ENCODE measurements around the gene GPR32. TPM values are rescaled to one million over a fixed set of nuclear protein-coding genes. Genes with fewer than 3 reads are reported as not detected.
"Not testable (repeated sequence)": the region's sequence is repeated elsewhere in the genome, so short reads cannot be mapped to it uniquely, and the experiment has no call there.

GPR32 gene
- total and polyA plus RNA-seq, 10 donors: not detected

DNA sequence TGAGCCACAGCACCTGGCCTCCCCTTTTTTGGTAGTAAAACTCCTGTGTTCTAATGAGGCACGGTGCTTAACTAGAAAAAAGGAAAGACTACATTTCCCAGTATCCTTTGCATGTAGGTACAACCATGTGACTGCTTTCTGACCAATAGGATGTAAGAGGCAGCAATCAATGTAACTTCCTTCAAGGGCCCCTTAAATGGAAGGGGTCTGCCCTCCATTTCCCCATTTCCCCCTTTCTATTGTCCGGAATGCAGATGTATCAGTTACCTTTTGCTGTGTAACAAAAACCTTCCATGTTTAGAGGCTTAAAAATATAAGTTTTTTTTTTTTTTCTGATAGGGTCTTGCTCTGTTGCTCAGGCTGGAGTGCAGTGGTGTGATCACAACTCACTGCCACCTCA lies 2.2 kb downstream of the GPR32 start:
- H3K36me3 ChIP-seq: no peaks in the 10 kb centered on the region
- H3K27me3 ChIP-seq (replicated peaks in 1 of 7): peaks cover 0 to 78% (median 13%) of the 10 kb centered on the region in 7 donors
- H3K4me3 ChIP-seq: no peak overlapping the region
- peaks cover 0 to 21% (median 10%) of the 10 kb centered on the region in 8 donors for H3K9me3 ChIP-seq
- H3K4me1 ChIP-seq: no peaks in the 10 kb centered on the region
- no peak overlapping the region for H3K27ac ChIP-seq
- intact Hi-C loops (cut with DNase I; ENCODE audit: low total_unique reads): no loop called here
- WGBS, 5 donors: 37 to 67% (median 50%) methylated on average over 2 of the region's 2 CpGs
- DNase-seq: no peak
- TF ChIP-seq POLR2AphosphoS5 (IDR thresholded peaks at IDR 0.05): no peak
- TF ChIP-seq POLR2A (IDR thresholded peaks at IDR 0.05): no peak
- TF ChIP-seq, protein P1, sequence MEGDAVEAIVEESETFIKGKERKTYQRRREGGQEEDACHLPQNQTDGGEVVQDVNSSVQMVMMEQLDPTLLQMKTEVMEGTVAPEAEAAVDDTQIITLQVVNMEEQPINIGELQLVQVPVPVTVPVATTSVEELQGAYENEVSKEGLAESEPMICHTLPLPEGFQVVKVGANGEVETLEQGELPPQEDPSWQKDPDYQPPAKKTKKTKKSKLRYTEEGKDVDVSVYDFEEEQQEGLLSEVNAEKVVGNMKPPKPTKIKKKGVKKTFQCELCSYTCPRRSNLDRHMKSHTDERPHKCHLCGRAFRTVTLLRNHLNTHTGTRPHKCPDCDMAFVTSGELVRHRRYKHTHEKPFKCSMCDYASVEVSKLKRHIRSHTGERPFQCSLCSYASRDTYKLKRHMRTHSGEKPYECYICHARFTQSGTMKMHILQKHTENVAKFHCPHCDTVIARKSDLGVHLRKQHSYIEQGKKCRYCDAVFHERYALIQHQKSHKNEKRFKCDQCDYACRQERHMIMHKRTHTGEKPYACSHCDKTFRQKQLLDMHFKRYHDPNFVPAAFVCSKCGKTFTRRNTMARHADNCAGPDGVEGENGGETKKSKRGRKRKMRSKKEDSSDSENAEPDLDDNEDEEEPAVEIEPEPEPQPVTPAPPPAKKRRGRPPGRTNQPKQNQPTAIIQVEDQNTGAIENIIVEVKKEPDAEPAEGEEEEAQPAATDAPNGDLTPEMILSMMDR (IDR thresholded peaks at IDR 0.05 in 8 of 11, conservative IDR thresholded peaks at IDR 0.05 in 3 of 11): no peak

DNA sequence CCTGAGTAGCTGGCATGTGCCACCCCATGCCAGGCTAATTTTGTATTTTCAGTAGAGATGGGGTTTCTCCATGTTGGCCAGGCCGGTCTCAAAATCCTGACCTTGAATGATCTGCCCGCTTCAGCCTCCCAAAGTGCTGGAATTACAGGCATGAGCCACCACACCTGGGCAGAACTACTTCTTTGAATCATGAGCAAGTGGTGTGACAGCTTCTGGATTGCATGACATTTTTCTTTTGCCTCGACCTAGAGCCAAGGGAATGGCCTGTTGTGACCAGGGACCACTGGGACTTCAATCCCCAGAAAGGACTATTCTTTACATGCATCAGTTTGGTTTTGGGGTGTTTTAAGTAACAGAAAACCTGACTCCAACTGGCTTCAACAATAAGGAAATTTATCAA lies 2.6 kb downstream of the GPR32 start:
- intact Hi-C loops (cut with DNase I; ENCODE audit: low total_unique reads); H3K4me1 ChIP-seq; H3K36me3 ChIP-seq; H3K27ac ChIP-seq; DNase-seq; H3K4me3 ChIP-seq: not testable (repeated sequence)
- Histone ChIP-seq H3K9me3 (peaks cover 0 to 22% (median 10%) of the 10 kb centered on the region in 8 donors), H3K27me3 (replicated peaks in 1 of 7) (peaks cover 0 to 79% (median 17%) of the 10 kb centered on the region in 7 donors)
- WGBS, 5 donors: 71 to 89% (median 83%) methylated on average over 3 of the region's 3 CpGs

DNA sequence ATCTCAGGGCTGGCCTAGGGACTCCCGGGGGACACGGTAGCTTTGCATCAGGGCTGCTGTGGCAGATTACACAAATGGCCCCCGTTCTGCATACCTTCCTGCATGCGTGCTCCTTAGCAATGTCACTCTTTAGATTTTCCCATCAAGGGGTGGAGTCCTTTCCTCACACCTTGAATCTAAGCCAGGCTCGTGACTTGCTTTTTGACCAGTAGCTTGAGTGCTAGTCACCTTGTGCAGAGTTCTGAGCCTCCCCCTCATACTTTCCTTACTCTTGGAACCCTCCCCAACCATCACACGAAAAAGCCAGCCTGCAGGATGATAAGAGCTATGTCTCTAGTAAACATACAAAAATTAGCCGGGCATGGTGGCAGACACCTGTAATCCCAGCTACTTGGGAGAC lies 3.2 kb downstream of the GPR32 start:
- WGBS, 5 donors: 57 to 71% (median 61%) methylated on average over 7 of the region's 7 CpGs
- H3K4me1 ChIP-seq; H3K4me3 ChIP-seq; H3K36me3 ChIP-seq; DNase-seq; H3K27ac ChIP-seq; intact Hi-C loops (cut with DNase I; ENCODE audit: low total_unique reads): not testable (repeated sequence)
- H3K9me3 ChIP-seq: peaks cover 0 to 22% (median 10%) of the 10 kb centered on the region in 8 donors
- H3K27me3 ChIP-seq (replicated peaks in 1 of 7): peaks cover 0 to 82% (median 23%) of the 10 kb centered on the region in 7 donors

DNA sequence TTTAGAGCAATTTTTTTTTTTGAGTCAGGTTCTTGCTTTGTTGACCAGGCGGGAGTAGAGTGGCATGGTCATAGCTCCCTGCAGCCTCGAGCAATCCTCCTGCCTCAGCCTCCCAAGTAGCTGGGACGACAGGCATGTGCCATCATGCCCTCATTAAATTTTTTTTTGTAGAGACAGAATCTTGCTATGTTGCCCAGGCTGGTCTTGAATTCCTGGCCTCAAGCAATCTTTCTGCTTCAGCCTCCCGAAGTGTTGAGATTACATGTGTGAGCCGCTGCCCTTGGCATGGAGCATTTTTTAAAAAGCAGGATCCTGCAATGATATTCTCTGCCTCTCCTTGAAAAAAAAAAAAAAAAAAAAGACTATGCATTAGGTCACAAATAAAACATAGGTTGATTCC lies 5.9 kb downstream of the GPR32 start:
- intact Hi-C loops (cut with DNase I; ENCODE audit: low total_unique reads): no loop called here
- WGBS, 5 donors: 76 to 95% (median 86%) methylated on average over 5 of the region's 5 CpGs
- peaks cover 0 to 84% (median 48%) of the 10 kb centered on the region in 7 donors for H3K27me3 ChIP-seq (replicated peaks in 1 of 7)

DNA sequence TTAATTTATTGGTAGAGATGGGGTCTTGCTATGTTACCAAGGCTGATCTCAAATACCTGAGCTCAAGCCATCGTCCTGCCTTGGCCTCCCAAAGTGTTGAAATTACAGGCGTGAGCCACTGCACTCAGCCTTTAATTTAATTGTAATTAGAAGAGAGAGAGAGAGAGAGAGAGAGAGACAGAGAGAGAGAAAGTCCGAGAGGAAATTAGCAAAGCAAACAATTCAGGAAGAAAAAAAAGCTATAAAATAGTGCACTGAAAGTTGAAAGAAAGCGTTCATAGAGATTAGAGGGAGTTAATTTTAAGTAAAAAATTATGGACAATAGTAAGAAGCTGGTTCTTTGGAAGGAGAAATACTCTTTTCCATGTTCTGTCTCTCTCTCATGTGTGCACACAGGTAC lies 7.0 kb downstream of the GPR32 start:
- WGBS, 5 donors: 47 to 54% (median 52%) methylated on average over 4 of the region's 4 CpGs
- DNase-seq: no peak
- Histone ChIP-seq H3K4me1 (no peaks in the 10 kb centered on the region), H3K4me3 (no peak overlapping the region), H3K36me3 (no peaks in the 10 kb centered on the region), H3K27me3 (replicated peaks in 1 of 7) (peaks cover 3 to 91% (median 48%) of the 10 kb centered on the region in 7 donors), H3K9me3 (peaks cover 0 to 21% (median 10%) of the 10 kb centered on the region in 8 donors), H3K27ac (no peak overlapping the region)
- no peak for TF ChIP-seq POLR2AphosphoS5 (IDR thresholded peaks at IDR 0.05)
- no peak for TF ChIP-seq POLR2A (IDR thresholded peaks at IDR 0.05)
- TF ChIP-seq, protein P1 (IDR thresholded peaks at IDR 0.05 in 8 of 11, conservative IDR thresholded peaks at IDR 0.05 in 3 of 11): no peak
- intact Hi-C loops (cut with DNase I; ENCODE audit: low total_unique reads): no loop called here

More for the DNA sequence above, 5.9 kb downstream of the GPR32 start:
- TF ChIP-seq POLR2AphosphoS5 (IDR thresholded peaks at IDR 0.05): no peak
- H3K4me1 ChIP-seq: no peaks in the 10 kb centered on the region
- H3K36me3 ChIP-seq: no peaks in the 10 kb centered on the region
- peaks cover 0 to 22% (median 10%) of the 10 kb centered on the region in 8 donors for H3K9me3 ChIP-seq
- DNase-seq: no peak
- no peak overlapping the region for H3K27ac ChIP-seq
- no peak overlapping the region for H3K4me3 ChIP-seq

DNA sequence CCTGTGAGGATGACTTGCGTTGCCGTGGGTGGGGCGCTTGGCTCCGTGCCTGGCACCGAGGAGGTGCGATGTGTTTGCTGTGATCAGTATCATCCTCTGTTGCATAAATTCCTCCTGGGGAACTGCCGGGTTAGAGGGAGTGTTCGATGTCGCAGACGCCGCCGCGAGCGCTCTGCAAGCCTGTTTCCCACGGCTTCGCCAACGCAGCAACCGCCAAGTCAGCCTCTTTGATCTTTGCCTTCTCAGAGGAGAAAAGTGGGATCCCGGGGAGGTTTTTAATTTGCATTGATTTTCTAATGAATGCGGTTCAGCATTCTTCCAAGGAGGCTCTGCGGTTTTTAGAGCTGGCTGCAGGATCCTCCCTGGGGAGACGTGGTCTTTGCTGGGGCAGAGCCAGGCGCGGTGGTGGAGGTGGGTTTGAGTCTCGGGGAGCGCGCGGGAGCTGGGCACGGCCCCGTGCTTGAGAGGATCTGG lies 7.6 kb downstream of the GPR32 start:
- no peak for TF ChIP-seq POLR2A (IDR thresholded peaks at IDR 0.05)
- TF ChIP-seq, protein P1 (IDR thresholded peaks at IDR 0.05 in 8 of 11, conservative IDR thresholded peaks at IDR 0.05 in 3 of 11): no peak
- no peak for TF ChIP-seq POLR2AphosphoS5 (IDR thresholded peaks at IDR 0.05)
- Histone ChIP-seq H3K4me3 (no peak overlapping the region), H3K36me3 (no peaks in the 10 kb centered on the region), H3K27me3 (replicated peaks in 1 of 7) (peaks cover 3 to 97% (median 48%) of the 10 kb centered on the region in 7 donors), H3K27ac (no peak overlapping the region), H3K4me1 (no peaks in the 10 kb centered on the region), H3K9me3 (peaks cover 0 to 16% (median 8%) of the 10 kb centered on the region in 8 donors)
- no peak for DNase-seq
- intact Hi-C loops (cut with DNase I; ENCODE audit: low total_unique reads): no loop called here
- 0 to 6% (median 2%) methylated on average over 29 to 30 of the region's 30 CpGs for WGBS, 5 donors

Data from spleen (tissue), 11 donors.